K562 (cell line): ENCODE results near the gene RBBP5. TPM values are rescaled to one million over a fixed set of nuclear protein-coding genes. Genes with fewer than 3 reads are reported as not detected.
A peak's percentile ranks its signal among the peaks of the same experiment; 100 is the strongest.

Experiments
- KLF6 ChIP-seq: fragments of 250-450 bp; sonication (Bioruptor Pico); IDR thresholded peaks from 2 replicates; pipeline ENCODE4 v1.4.0; 2020; ENCODE audit warnings: mild to moderate bottlenecking, moderate library complexity, borderline replicate concordance
- PHTF2 ChIP-seq: fragments of 250-450 bp; sonication (Bioruptor Pico); IDR thresholded peaks from 2 replicates; pipeline ENCODE4 v1.5.0; 2021; ENCODE audit warnings: mild to moderate bottlenecking
- PKNOX1 ChIP-seq: fragments of 450-650 bp; IDR thresholded peaks from 2 replicates; pipeline ENCODE4 v1.6.1; 2016
- SMARCA4 ChIP-seq: fragments of 450-650 bp; IDR thresholded peaks from 2 replicates; pipeline ENCODE4 v1.6.1; 2016
- SMARCE1 ChIP-seq: fragments of 450-650 bp; IDR thresholded peaks from 2 replicates; pipeline ENCODE4 v1.7.1; 2016; ENCODE audit warnings: mild to moderate bottlenecking
- STAT6 ChIP-seq: sonication (generic); formaldehyde crosslinking; IDR thresholded peaks from 2 replicates; pipeline ENCODE4 v1.8.1; 2023; ENCODE audit warnings: mild to moderate bottlenecking, missing genetic modification reagents
- TCF3 ChIP-seq: sonication (generic); formaldehyde crosslinking; IDR thresholded peaks from 2 replicates; pipeline ENCODE4 v1.4.0; 2020; ENCODE audit warnings: mild to moderate bottlenecking, missing genetic modification reagents
- TEAD1 ChIP-seq, 2 experiments: fragments of 450-650 bp in 1 of 2; sonication (generic) in 1 of 2; formaldehyde crosslinking; IDR thresholded peaks; 2 replicates each; pipeline versions ENCODE4 v1.4.0 to v1.8.0; 2020 to 2022; ENCODE audit warnings: mild to moderate bottlenecking in 2 of 2, missing genetic modification reagents in 1 of 2
- THRB ChIP-seq: fragments of 450-650 bp; formaldehyde crosslinking; conservative IDR thresholded peaks from 2 replicates; pipeline ENCODE4 v1.4.0; 2022; ENCODE audit warnings: mild to moderate bottlenecking, missing genetic modification characterization
- TRIM24 ChIP-seq, 2 experiments: fragments of 450-650 bp; IDR thresholded peaks; 2 replicates each; pipeline ENCODE4 v1.6.1; 2016
- ZNF263 ChIP-seq: sonication (generic); formaldehyde crosslinking; IDR thresholded peaks from 2 replicates; pipeline ENCODE4 v1.8.0; 2022; ENCODE audit warnings: mild to moderate bottlenecking, missing genetic modification reagents, borderline replicate concordance
- ZNF311 ChIP-seq: fragments of 250-450 bp; sonication (Bioruptor Pico); IDR thresholded peaks from 2 replicates; pipeline ENCODE4 v1.4.0; 2020; ENCODE audit warnings: mild to moderate bottlenecking, moderate library complexity
- polyA plus RNA-seq, 8 experiments: library from polyadenylated mRNA; depleted of rRNA in 4 of 8; stranded (reverse) in 5 of 8; unstranded in 3 of 8; fragments of >200 nt; fragmentation: Nextera tagmentation in 2 of 8; fragmentation: Illumina TruSeq in 1 of 8; extraction: Ambion mirVana in 2 of 8; extraction: Trizol in 1 of 8; gene quantifications; 2 replicates each; pipeline versions ENCODE4 v1.2.1 to v1.2.3, GENCODE V29; 2011 to 2014; ENCODE audit warnings: inconsistent platforms in 1 of 8, missing spikeins in 1 of 8
- total RNA-seq, 7 experiments: library from RNA; depleted of rRNA in 6 of 7; stranded (reverse); fragments of >200 nt in 6 of 7; fragmentation: Illumina TruSeq in 2 of 7; extraction: Trizol in 2 of 7; gene quantifications; 2 replicates each; pipeline versions ENCODE4 v1.2.1 to v1.2.3, GENCODE V29; 2011 to 2021; ENCODE audit warnings: low replicate concordance in 1 of 7

Gene RBBP5
- total and polyA plus RNA-seq, 9 of the 15 experiments (the other 6 are each of a cell fraction or from before 2014, with no cell fraction given) = 17.2 to 37.4 (median 28.4) TPM

GRCh38 chr1:205170532-205171269, 48.9 kb upstream of the RBBP5 start (continued):
- TF ChIP-seq STAT6 (CRISPR knock-in tag) (no peak), KLF6 (CRISPR knock-in tag) (peak; percentile 83; the same call in 1 of the 2 replicates), SMARCE1 (0 out of 2 replicates have a peak, but pooled peaks have one; percentile 30), TEAD1 (CRISPR knock-in tag; IDR thresholded peaks at IDR 0.05) (peak in 1 of 2 experiments; percentile 66; a peak in 1 of 4 replicates), TCF3 (CRISPR knock-in tag) (peak; percentile 75), PKNOX1 (peak; percentile 86), ZNF311 (CRISPR knock-in tag) (0 out of 2 replicates have a peak, but pooled peaks have one; percentile 70), SMARCA4 (peak; percentile 62; the same call in 1 of the 2 replicates), PHTF2 (no peak), ZNF263 (no peak), TRIM24 (IDR thresholded peaks at IDR 0.05) (peak in 1 of 2 experiments; percentile 76; a peak in 2 of 4 replicates), THRB (CRISPR knock-in tag) (0 out of 2 replicates have a peak, but pooled peaks have one; percentile 10)
